B cell (primary cell): ENCODE results near the gene AIFM1.

ENCODE experiments used
- CTCF ChIP-seq: fragments of 200-600 bp; IDR thresholded peaks from one replicate; pipeline ENCODE4 v1.8.0; 2022; ENCODE audit warnings: antibody characterized with exemption, mild to moderate bottlenecking
- EZH2 ChIP-seq: IDR thresholded peaks from 2 replicates; pipeline ENCODE4 v1.6.1; 2012; ENCODE audit warnings: borderline replicate concordance, low read depth, mild to moderate bottlenecking, moderate library complexity, low read length; ENCODE audit not compliant: insufficient read depth, poor library complexity, severe bottlenecking

- no peak for TF ChIP-seq CTCF
- TF ChIP-seq EZH2 = no peak
Observed at GRCh38 chrX:130086447-130087206, 79.0 kb downstream of the AIFM1 start.
